Mesenchymal stem cell (in vitro differentiated cells and primary cell): ENCODE data around the gene OAS3.
"Not testable (repeated sequence)": the region's sequence is repeated elsewhere in the genome, so short reads cannot be mapped to it uniquely, and the experiment has no call there.

Experiments used
- DNase-seq: peaks from one replicate; pipeline ENCODE4 v3.0.0-alpha.2; 2013
- H2AFZ ChIP-seq: one replicate; pipeline ENCODE4 v1.6.1; 2013; ENCODE audit warnings: low read depth, mild to moderate bottlenecking, control low read depth, inconsistent platforms, low read length, moderate library complexity
- H2AK5ac ChIP-seq: 2 replicates; pipeline ENCODE4 v1.6.1; 2013; ENCODE audit warnings: low read length, moderate library complexity, mild to moderate bottlenecking, inconsistent platforms; ENCODE audit not compliant: severe bottlenecking
- H2BK120ac ChIP-seq: one replicate; pipeline ENCODE4 v1.6.1; 2013; ENCODE audit warnings: low read depth, mild to moderate bottlenecking, inconsistent platforms, low read length, moderate library complexity
- H2BK12ac ChIP-seq, 2 experiments: one replicate each; pipeline ENCODE4 v1.6.1; 2013; ENCODE audit warnings: inconsistent platforms in 2 of 2, low read length in 2 of 2, mild to moderate bottlenecking in 2 of 2, moderate library complexity in 2 of 2, control low read depth in 1 of 2
- H2BK15ac ChIP-seq: one replicate; pipeline ENCODE4 v1.6.1; 2013; ENCODE audit warnings: mild to moderate bottlenecking, low read depth, inconsistent platforms; ENCODE audit not compliant: poor library complexity, severe bottlenecking
- H2BK5ac ChIP-seq: 2 replicates; pipeline ENCODE4 v1.6.1; 2013; ENCODE audit warnings: low read depth, mild to moderate bottlenecking, low read length, control low read depth, inconsistent platforms; ENCODE audit not compliant: poor library complexity, severe bottlenecking
- H3K14ac ChIP-seq, 2 experiments: one replicate each; pipeline ENCODE4 v1.6.1; 2013; ENCODE audit warnings: inconsistent platforms in 2 of 2, low read length in 2 of 2, control low read depth in 1 of 2, mild to moderate bottlenecking in 1 of 2, moderate library complexity in 1 of 2
- H3K18ac ChIP-seq, 2 experiments: one replicate each; pipeline ENCODE4 v1.6.1; 2013; ENCODE audit warnings: inconsistent platforms in 2 of 2, low read length in 2 of 2, control low read depth in 1 of 2, low read depth in 1 of 2, mild to moderate bottlenecking in 1 of 2
- H3K23ac ChIP-seq, 2 experiments: one replicate each; pipeline ENCODE4 v1.6.1; 2013; ENCODE audit warnings: inconsistent platforms in 2 of 2, low read length in 2 of 2, mild to moderate bottlenecking in 2 of 2, moderate library complexity in 2 of 2, control low read depth in 1 of 2
- H3K27ac ChIP-seq: 2 replicates; pipeline ENCODE4 v1.5.1; 2013; ENCODE audit warnings: mild to moderate bottlenecking, moderate library complexity, low read length, control low read depth, inconsistent platforms; ENCODE audit not compliant: poor library complexity, severe bottlenecking
- H3K27me3 ChIP-seq, 2 experiments: 2 replicates each; pipeline versions ENCODE4 v1.6.1 to v1.7.0; 2013; ENCODE audit warnings: low read length in 2 of 2, mild to moderate bottlenecking in 2 of 2, moderate library complexity in 2 of 2, control low read depth in 1 of 2, inconsistent platforms in 1 of 2; ENCODE audit not compliant: control insufficient read depth in 1 of 2, insufficient read depth in 1 of 2
- H3K36me3 ChIP-seq, 2 experiments: 2 replicates each; pipeline versions ENCODE4 v1.6.1 to v1.7.0; 2013; ENCODE audit warnings: low read length in 2 of 2, control low read depth in 1 of 2, inconsistent platforms in 1 of 2, low read depth in 1 of 2, mild to moderate bottlenecking in 1 of 2; ENCODE audit not compliant: insufficient read depth in 2 of 2, control insufficient read depth in 1 of 2
- H3K4ac ChIP-seq, 2 experiments: one replicate each; pipeline ENCODE4 v1.6.1; 2013; ENCODE audit warnings: inconsistent platforms in 2 of 2, low read length in 2 of 2, mild to moderate bottlenecking in 2 of 2, moderate library complexity in 2 of 2, control low read depth in 1 of 2, low read depth in 1 of 2
- H3K4me1 ChIP-seq: 2 replicates; pipeline ENCODE4 v1.6.1; 2013; ENCODE audit warnings: low read depth, low read length, control low read depth; ENCODE audit not compliant: control insufficient read depth, insufficient read depth
- H3K4me2 ChIP-seq: 2 replicates; pipeline ENCODE4 v1.6.1; 2013; ENCODE audit warnings: low read length, mild to moderate bottlenecking, inconsistent platforms; ENCODE audit not compliant: poor library complexity, severe bottlenecking
- H3K4me3 ChIP-seq, 2 experiments: 2 replicates each; pipeline versions ENCODE4 v1.5.1 to v1.7.0; 2013; ENCODE audit warnings: low read length in 2 of 2, mild to moderate bottlenecking in 2 of 2, control low read depth in 1 of 2, low read depth in 1 of 2; ENCODE audit not compliant: insufficient read depth in 1 of 2
- H3K79me1 ChIP-seq: replicated peaks from 2 replicates; pipeline ENCODE4 v1.6.1; 2013; ENCODE audit warnings: mild to moderate bottlenecking, control low read depth, low read length, inconsistent platforms; ENCODE audit not compliant: poor library complexity, severe bottlenecking
- H3K9ac ChIP-seq: 2 replicates; pipeline ENCODE4 v1.7.0; 2013; ENCODE audit warnings: mild to moderate bottlenecking, low read length, moderate library complexity
- H3K9me3 ChIP-seq: 2 replicates; pipeline ENCODE4 v1.7.0; 2013; ENCODE audit warnings: mild to moderate bottlenecking, low read length; ENCODE audit not compliant: control insufficient read depth
- H4K8ac ChIP-seq: one replicate; pipeline ENCODE4 v1.6.1; 2013; ENCODE audit warnings: inconsistent platforms, mild to moderate bottlenecking, low read length, moderate library complexity
- H4K91ac ChIP-seq: one replicate; pipeline ENCODE4 v1.6.1; 2013; ENCODE audit warnings: mild to moderate bottlenecking, low read length, inconsistent platforms
- WGBS: methylation state at CpG from one replicate; pipeline ENCODE4 v1.1.7; 2013; ENCODE audit warnings: mixed read lengths; 5-methylcytosine and 5-hydroxymethylcytosine counted together

Gene OAS3

GRCh38 chr12:112957125-112957524 lies 18.9 kb downstream of the OAS3 start:
- H3K4me2 ChIP-seq, H3K9me3 ChIP-seq: not testable (repeated sequence)

GRCh38 chr12:112961074-112961473 lies 22.8 kb downstream of the OAS3 start:
- Histone ChIP-seq H2BK120ac (no peak overlapping the region), H4K8ac (no peak overlapping the region), H3K18ac (no peak overlapping the region), H3K27ac (no peak overlapping the region), H3K36me3 (peaks cover 30 to 62% of the 10 kb centered on the region in 2 experiments), H3K4me1 (no peaks in the 10 kb centered on the region), H2AK5ac (no peak overlapping the region), H2BK12ac (no peak overlapping the region), H3K27me3 (no peaks in the 10 kb centered on the region), H3K4me2 (no peak overlapping the region), H3K79me1 (no peaks in the 10 kb centered on the region), H3K4me3 (no peak overlapping the region), H2BK15ac (no peak overlapping the region), H3K23ac (no peak overlapping the region), H3K9ac (no peak overlapping the region), H4K91ac (no peak overlapping the region), H3K4ac (no peak overlapping the region), H2BK5ac (no peak overlapping the region), H2AFZ (no peak overlapping the region), H3K9me3 (no peaks in the 10 kb centered on the region), H3K14ac (no peak overlapping the region)
- WGBS: 82% methylated on average over 7 of the region's 7 CpGs
- no peak for DNase-seq

More at GRCh38 chr12:112957125-112957524, 18.9 kb downstream of the OAS3 start:
- not testable (repeated sequence) for H2BK120ac ChIP-seq, H3K27me3 ChIP-seq, H3K4me3 ChIP-seq, H3K14ac ChIP-seq, DNase-seq, H3K18ac ChIP-seq, H2BK12ac ChIP-seq, H3K23ac ChIP-seq, H2AFZ ChIP-seq, H2AK5ac ChIP-seq, H3K9ac ChIP-seq, H3K79me1 ChIP-seq, H2BK5ac ChIP-seq, H3K4ac ChIP-seq, H3K4me1 ChIP-seq, H3K27ac ChIP-seq, H2BK15ac ChIP-seq, H4K8ac ChIP-seq, H4K91ac ChIP-seq
- WGBS: 95% methylated on average over 4 of the region's 4 CpGs
- peaks cover 9 to 29% of the 10 kb centered on the region in 2 experiments for H3K36me3 ChIP-seq

GRCh38 chr12:112961536-112961935 lies 23.3 kb downstream of the OAS3 start:
- H3K9ac ChIP-seq: no peak overlapping the region
- H3K18ac ChIP-seq: no peak overlapping the region
- H3K27me3 ChIP-seq: no peaks in the 10 kb centered on the region
- no peak overlapping the region for H3K4me2 ChIP-seq
- H2AK5ac ChIP-seq: no peak overlapping the region
- 74% methylated on average over 3 of the region's 4 CpGs for WGBS
- no peak overlapping the region for H3K27ac ChIP-seq
- H2BK12ac ChIP-seq: no peak overlapping the region
- no peak overlapping the region for H4K8ac ChIP-seq
- no peak overlapping the region for H4K91ac ChIP-seq
- H3K36me3 ChIP-seq: peaks cover 32 to 65% of the 10 kb centered on the region in 2 experiments
- H3K4ac ChIP-seq: no peak overlapping the region
- no peak overlapping the region for H3K14ac ChIP-seq
- H2AFZ ChIP-seq: no peak overlapping the region
- no peak overlapping the region for H2BK120ac ChIP-seq
- H2BK5ac ChIP-seq: no peak overlapping the region
- H3K79me1 ChIP-seq: no peaks in the 10 kb centered on the region
- no peak overlapping the region for H2BK15ac ChIP-seq
- no peaks in the 10 kb centered on the region for H3K4me1 ChIP-seq
- H3K4me3 ChIP-seq: no peak overlapping the region
- DNase-seq: no peak
- no peaks in the 10 kb centered on the region for H3K9me3 ChIP-seq
- H3K23ac ChIP-seq: no peak overlapping the region

- DNase-seq: no peak
- Histone ChIP-seq H3K9me3 (no peaks in the 10 kb centered on the region), H3K79me1 (no peaks in the 10 kb centered on the region), H3K4ac (no peak overlapping the region), H2AK5ac (no peak overlapping the region), H3K14ac (no peak overlapping the region), H2BK120ac (no peak overlapping the region), H3K27ac (no peak overlapping the region), H3K23ac (no peak overlapping the region), H4K8ac (no peak overlapping the region), H2AFZ (no peak overlapping the region), H3K27me3 (no peaks in the 10 kb centered on the region), H3K4me3 (no peak overlapping the region), H3K4me1 (no peaks in the 10 kb centered on the region), H3K9ac (no peak overlapping the region), H2BK5ac (no peak overlapping the region), H3K4me2 (no peak overlapping the region), H4K91ac (no peak overlapping the region), H2BK15ac (no peak overlapping the region), H2BK12ac (no peak overlapping the region), H3K36me3 (peaks cover 36 to 72% of the 10 kb centered on the region in 2 experiments), H3K18ac (no peak overlapping the region)
- WGBS: 95% methylated on average over 5 of the region's 7 CpGs
Measured at GRCh38 chr12:112962561-112962960, 24.3 kb downstream of the OAS3 start.
